Measurements from ENCODE around the gene PARVB.

The PARVB gene

GRCh38 chr22:43980996-43981395 is 43.1 kb upstream of the PARVB start:
- peaks cover 65 to 87% of the 10 kb centered on the region in 2 experiments for H3K36me3 ChIP-seq (ENCODE audit: control insufficient read depth in 2 of 2, insufficient read depth in 1 of 2, low read length in 2 of 2)
- ChIA-PET CTCF (interaction anchor here (0.9 to 3.9 kb wide), 2 partner anchors 9 to 12 kb away, joined by 4 to 29 read pairs; no protein-coding TSS in a partner anchor), POLR2A (no interaction called here)

GRCh38 chr22:43983808-43984207 is 40.3 kb upstream of the PARVB start:
- H3K9me3 ChIP-seq (ENCODE audit: control insufficient read depth, insufficient read depth, low read depth, low read length), result no peaks in the 10 kb centered on the region
- no peak for TF ChIP-seq PRDM4 (tag by site-specific recombination; IDR thresholded peaks at IDR 0.05)
- no peak for TF ChIP-seq ZNF791 (tag by site-specific recombination; IDR thresholded peaks at IDR 0.05)
- TF ChIP-seq ZNF624 (tag by site-specific recombination; IDR thresholded peaks at IDR 0.05), result no peak
- no peak for TF ChIP-seq YY1 (tag by site-specific recombination; IDR thresholded peaks at IDR 0.05)
- TF ChIP-seq ZNF133 (tag by site-specific recombination; IDR thresholded peaks at IDR 0.05), result no peak
- TF ChIP-seq ZNF211 (tag by site-specific recombination; IDR thresholded peaks at IDR 0.05; ENCODE audit: low read depth), result no peak
- no peak for TF ChIP-seq ZNF140 (tag by site-specific recombination; IDR thresholded peaks at IDR 0.05)
- TF ChIP-seq ZNF530 (tag by site-specific recombination; IDR thresholded peaks at IDR 0.05; ENCODE audit: low read depth), result no peak
- TF ChIP-seq ZNF473 (tag by site-specific recombination; IDR thresholded peaks at IDR 0.05), result no peak
- TF ChIP-seq ZNF645 (tag by site-specific recombination; IDR thresholded peaks at IDR 0.05), result no peak
- no peak for TF ChIP-seq TRIM28 (IDR thresholded peaks at IDR 0.05; ENCODE audit: borderline replicate concordance, low read length)
- no peak for TF ChIP-seq ZNF660 (tag by site-specific recombination; IDR thresholded peaks at IDR 0.05)
- ChIA-PET POLR2A (no interaction called here), CTCF (interaction anchor here (0.9 to 3.9 kb wide), 2 partner anchors 10 to 99 kb away, joined by 5 to 29 read pairs; no protein-coding TSS in a partner anchor)
- no peak overlapping the region for H3K4me3 ChIP-seq (ENCODE audit: low read depth, low read length)
- no peaks in the 10 kb centered on the region for H3K4me1 ChIP-seq (ENCODE audit: control insufficient read depth, insufficient read depth, low read length)
- H3K27ac ChIP-seq (ENCODE audit: extremely low read depth, low read depth, low read length), result no peak overlapping the region
- peaks cover 67 to 87% of the 10 kb centered on the region in 2 experiments for H3K36me3 ChIP-seq (ENCODE audit: control insufficient read depth in 2 of 2, insufficient read depth in 1 of 2, low read length in 2 of 2)

More at GRCh38 chr22:43980996-43981395, 43.1 kb upstream of the PARVB start:
- H3K9me3 ChIP-seq (ENCODE audit: control insufficient read depth, insufficient read depth, low read depth, low read length), result no peaks in the 10 kb centered on the region
- no peak overlapping the region for H3K27ac ChIP-seq (ENCODE audit: extremely low read depth, low read depth, low read length)
- H3K4me1 ChIP-seq (ENCODE audit: control insufficient read depth, insufficient read depth, low read length), result no peaks in the 10 kb centered on the region
- TF ChIP-seq SP3 (tag by site-specific recombination; IDR thresholded peaks at IDR 0.05), result no peak
- no peak overlapping the region for H3K4me3 ChIP-seq (ENCODE audit: low read depth, low read length)

GRCh38 chr22:43985532-43985931 is 38.6 kb upstream of the PARVB start:
- POLR2A ChIA-PET, result no interaction called here
- H3K9me3 ChIP-seq (ENCODE audit: control insufficient read depth, insufficient read depth, low read depth, low read length), result no peaks in the 10 kb centered on the region
- H3K27ac ChIP-seq (ENCODE audit: extremely low read depth, low read depth, low read length), result no peak overlapping the region
- H3K4me1 ChIP-seq (ENCODE audit: control insufficient read depth, insufficient read depth, low read length), result no peaks in the 10 kb centered on the region
- peaks cover 68 to 87% of the 10 kb centered on the region in 2 experiments for H3K36me3 ChIP-seq (ENCODE audit: control insufficient read depth in 2 of 2, insufficient read depth in 1 of 2, low read length in 2 of 2)
- CTCF ChIA-PET, result interaction anchor here (2.0 kb wide), 1 partner anchor 40 kb away, joined by 7 read pairs; no protein-coding TSS in a partner anchor
- no peak overlapping the region for H3K4me3 ChIP-seq (ENCODE audit: low read depth, low read length)
- TF ChIP-seq GLI2 (tag by site-specific recombination; IDR thresholded peaks at IDR 0.05; ENCODE audit: borderline replicate concordance, low read depth), result no peak
- TF ChIP-seq OSR2 (tag by site-specific recombination; IDR thresholded peaks at IDR 0.05), result no peak
- TF ChIP-seq ZBTB21 (tag by site-specific recombination; IDR thresholded peaks at IDR 0.05), result no peak
- TF ChIP-seq ZXDB (tag by site-specific recombination; IDR thresholded peaks at IDR 0.05), result no peak
- TF ChIP-seq ZNF214 (tag by site-specific recombination; IDR thresholded peaks at IDR 0.05; ENCODE audit: borderline replicate concordance), result no peak
- no peak for TF ChIP-seq ZNF335 (tag by site-specific recombination; conservative IDR thresholded peaks at IDR 0.05)
- TF ChIP-seq ZNF121 (tag by site-specific recombination; IDR thresholded peaks at IDR 0.05), result no peak
- TF ChIP-seq ZNF324 (tag by site-specific recombination; IDR thresholded peaks at IDR 0.05), result no peak
- no peak for TF ChIP-seq ZNF529 (tag by site-specific recombination; IDR thresholded peaks at IDR 0.05; ENCODE audit: insufficient replicate concordance)
- no peak for TF ChIP-seq PRDM10 (tag by site-specific recombination; IDR thresholded peaks at IDR 0.05)
- TF ChIP-seq ZBTB17 (tag by site-specific recombination; IDR thresholded peaks at IDR 0.05), result no peak
- no peak for TF ChIP-seq ZSCAN30 (tag by site-specific recombination; IDR thresholded peaks at IDR 0.05)

All from HEK293 (cell line).